Ishikawa (cell line): ENCODE data around the gene DCC.

Experiments
- YY1 ChIP-seq: IDR thresholded peaks from 2 replicates; pipeline ENCODE4 v1.6.1; 2012; ENCODE audit warnings: low read depth
- TF ChIP-seq, protein P1 (sequence below): IDR thresholded peaks from 2 replicates; pipeline ENCODE4 v1.6.1; 2012; ENCODE audit warnings: low read depth, mild to moderate bottlenecking

DNA sequence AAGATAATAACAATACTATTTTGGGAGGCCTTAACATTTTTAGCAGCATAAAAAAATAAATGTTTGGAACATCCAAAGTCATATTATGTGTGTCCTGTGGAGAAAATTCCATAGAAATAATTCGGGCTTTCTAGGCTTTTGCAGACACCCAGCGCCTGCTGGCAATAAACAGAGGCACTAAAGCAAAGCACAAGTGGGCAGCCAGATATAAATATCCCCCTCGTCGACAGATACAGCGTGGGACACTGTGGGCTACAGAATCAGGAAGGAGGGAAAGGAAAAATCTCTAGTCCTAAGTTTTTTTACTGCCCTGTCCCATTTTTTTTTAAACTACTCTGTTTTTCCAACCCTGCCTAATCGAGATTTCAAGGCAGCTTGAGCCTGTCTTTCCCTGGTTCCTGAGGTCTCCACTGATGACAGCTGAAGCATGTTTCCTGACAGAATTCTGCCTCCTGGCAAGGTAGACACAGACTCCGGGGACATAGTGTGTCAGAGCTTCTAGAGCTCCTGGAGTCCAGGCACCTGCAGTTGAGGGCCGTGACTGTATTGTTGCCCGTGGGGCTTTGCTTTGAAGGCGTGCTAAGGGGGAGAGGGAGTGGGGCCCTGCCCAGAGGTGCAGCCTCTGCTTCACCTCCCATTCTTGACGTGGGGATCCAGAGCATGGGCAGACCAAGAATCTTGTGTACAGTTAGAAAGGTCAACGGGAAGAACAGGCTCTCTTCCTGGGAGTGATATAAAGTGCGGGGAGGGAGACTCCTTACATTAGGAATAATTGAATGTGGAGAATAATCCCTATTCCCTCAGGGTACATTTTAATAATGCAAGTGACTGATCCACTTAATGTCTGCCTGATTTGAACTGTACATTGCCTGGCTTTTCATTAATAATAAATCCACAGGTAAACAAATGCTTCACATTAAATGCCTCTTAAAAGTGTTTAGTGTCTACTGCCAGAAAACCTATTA lies 232.3 kb downstream of the DCC start:
- TF ChIP-seq, protein P1, sequence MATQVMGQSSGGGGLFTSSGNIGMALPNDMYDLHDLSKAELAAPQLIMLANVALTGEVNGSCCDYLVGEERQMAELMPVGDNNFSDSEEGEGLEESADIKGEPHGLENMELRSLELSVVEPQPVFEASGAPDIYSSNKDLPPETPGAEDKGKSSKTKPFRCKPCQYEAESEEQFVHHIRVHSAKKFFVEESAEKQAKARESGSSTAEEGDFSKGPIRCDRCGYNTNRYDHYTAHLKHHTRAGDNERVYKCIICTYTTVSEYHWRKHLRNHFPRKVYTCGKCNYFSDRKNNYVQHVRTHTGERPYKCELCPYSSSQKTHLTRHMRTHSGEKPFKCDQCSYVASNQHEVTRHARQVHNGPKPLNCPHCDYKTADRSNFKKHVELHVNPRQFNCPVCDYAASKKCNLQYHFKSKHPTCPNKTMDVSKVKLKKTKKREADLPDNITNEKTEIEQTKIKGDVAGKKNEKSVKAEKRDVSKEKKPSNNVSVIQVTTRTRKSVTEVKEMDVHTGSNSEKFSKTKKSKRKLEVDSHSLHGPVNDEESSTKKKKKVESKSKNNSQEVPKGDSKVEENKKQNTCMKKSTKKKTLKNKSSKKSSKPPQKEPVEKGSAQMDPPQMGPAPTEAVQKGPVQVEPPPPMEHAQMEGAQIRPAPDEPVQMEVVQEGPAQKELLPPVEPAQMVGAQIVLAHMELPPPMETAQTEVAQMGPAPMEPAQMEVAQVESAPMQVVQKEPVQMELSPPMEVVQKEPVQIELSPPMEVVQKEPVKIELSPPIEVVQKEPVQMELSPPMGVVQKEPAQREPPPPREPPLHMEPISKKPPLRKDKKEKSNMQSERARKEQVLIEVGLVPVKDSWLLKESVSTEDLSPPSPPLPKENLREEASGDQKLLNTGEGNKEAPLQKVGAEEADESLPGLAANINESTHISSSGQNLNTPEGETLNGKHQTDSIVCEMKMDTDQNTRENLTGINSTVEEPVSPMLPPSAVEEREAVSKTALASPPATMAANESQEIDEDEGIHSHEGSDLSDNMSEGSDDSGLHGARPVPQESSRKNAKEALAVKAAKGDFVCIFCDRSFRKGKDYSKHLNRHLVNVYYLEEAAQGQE: no peak
- TF ChIP-seq YY1: no peak
